T-helper 1 cell treated with Interleukin-12 subunit alpha and Interleukin-12 subunit beta and Interleukin-4 antibody, amounts not matched to agents 30 ng/mL and 1 ng/mL, for 36 hours (primary cell): ENCODE data around the gene PAK3. TPM values are rescaled to one million over a fixed set of nuclear protein-coding genes. Genes with fewer than 3 reads are reported as not detected.

Source experiments
- intact Hi-C: fragments of 100-400 bp; cut with micrococcal nuclease; formaldehyde crosslinking; loops from one replicate; pipeline ENCODE4 v1.15.1; 2024
- total RNA-seq: library from RNA; stranded (reverse); gene quantifications from 2 replicates; pipeline ENCODE4 v1.2.3, GENCODE V29; 2022

PAK3 gene
- total RNA-seq: 0.20 and 0.42 TPM in 2 replicates

GRCh38 chrX:111095974-111096895 is at the start of gene PAK3:
Gene PAK3 (plus strand): TSS chrX:111096191. CDS start chrX:111123104, 26,913 bp downstream.
- intact Hi-C loops: loop anchor here (5.0 kb wide), 1 partner anchor 586 kb away; the partner anchor contains the start of gene ALG13

GRCh38 chrX:111047575-111047974 is 48.4 kb upstream of the PAK3 start:
- intact Hi-C loops: no loop called here

GRCh38 chrX:111052478-111052877 is 43.5 kb upstream of the PAK3 start:
- intact Hi-C loops: no loop called here

- intact Hi-C loops: no loop called here
Observed at GRCh38 chrX:111071542-111072277, 24.3 kb upstream of the PAK3 start.

GRCh38 chrX:111083081-111083480 is 12.9 kb upstream of the PAK3 start:
- intact Hi-C loops: no loop called here

- intact Hi-C loops: no loop called here
Observed at GRCh38 chrX:111086591-111087006, 9.4 kb upstream of the PAK3 start.

- intact Hi-C loops: no loop called here
Observed at GRCh38 chrX:111088628-111089027, 7.4 kb upstream of the PAK3 start.

GRCh38 chrX:111090458-111090857 is 5.5 kb upstream of the PAK3 start:
- intact Hi-C loops: no loop called here

GRCh38 chrX:111098874-111099273 is 2.9 kb downstream of the PAK3 start:
- intact Hi-C loops: loop anchor here (1.0 to 5.0 kb wide), 4 partner anchors 24 to 583 kb away; partner anchors contain the start of gene ALG13

GRCh38 chrX:111100191-111100590 is 4.2 kb downstream of the PAK3 start:
- intact Hi-C loops: loop anchor here (1.0 kb wide), 2 partner anchors 108 to 650 kb away; no protein-coding TSS in a partner anchor

- intact Hi-C loops: no loop called here
Observed at GRCh38 chrX:111101580-111101979, 5.6 kb downstream of the PAK3 start.

GRCh38 chrX:111102636-111103035 is 6.6 kb downstream of the PAK3 start:
- intact Hi-C loops: no loop called here

GRCh38 chrX:111103246-111103645 is 7.3 kb downstream of the PAK3 start:
- intact Hi-C loops: no loop called here

GRCh38 chrX:111110098-111110775 is 14.2 kb downstream of the PAK3 start:
- intact Hi-C loops: no loop called here

GRCh38 chrX:111114806-111115205 is 18.8 kb downstream of the PAK3 start:
- intact Hi-C loops: no loop called here

GRCh38 chrX:111116666-111117065 is 20.7 kb downstream of the PAK3 start:
- intact Hi-C loops: no loop called here

GRCh38 chrX:111119341-111119740 is 23.4 kb downstream of the PAK3 start:
- intact Hi-C loops: no loop called here

GRCh38 chrX:111123125-111123524 is 27.1 kb downstream of the PAK3 start:
- intact Hi-C loops: loop anchor here (1.0 kb wide), 1 partner anchor 24 kb away; no protein-coding TSS in a partner anchor

GRCh38 chrX:111123606-111124179 is 27.7 kb downstream of the PAK3 start:
- intact Hi-C loops: loop anchor here (1.0 kb wide), 1 partner anchor 24 kb away; no protein-coding TSS in a partner anchor

- intact Hi-C loops: no loop called here
Observed at GRCh38 chrX:111124418-111124817, 28.4 kb downstream of the PAK3 start.

GRCh38 chrX:111127038-111127437 is 31.0 kb downstream of the PAK3 start:
- intact Hi-C loops: no loop called here
